ENCODE measurements around the gene ING3.

DNA sequence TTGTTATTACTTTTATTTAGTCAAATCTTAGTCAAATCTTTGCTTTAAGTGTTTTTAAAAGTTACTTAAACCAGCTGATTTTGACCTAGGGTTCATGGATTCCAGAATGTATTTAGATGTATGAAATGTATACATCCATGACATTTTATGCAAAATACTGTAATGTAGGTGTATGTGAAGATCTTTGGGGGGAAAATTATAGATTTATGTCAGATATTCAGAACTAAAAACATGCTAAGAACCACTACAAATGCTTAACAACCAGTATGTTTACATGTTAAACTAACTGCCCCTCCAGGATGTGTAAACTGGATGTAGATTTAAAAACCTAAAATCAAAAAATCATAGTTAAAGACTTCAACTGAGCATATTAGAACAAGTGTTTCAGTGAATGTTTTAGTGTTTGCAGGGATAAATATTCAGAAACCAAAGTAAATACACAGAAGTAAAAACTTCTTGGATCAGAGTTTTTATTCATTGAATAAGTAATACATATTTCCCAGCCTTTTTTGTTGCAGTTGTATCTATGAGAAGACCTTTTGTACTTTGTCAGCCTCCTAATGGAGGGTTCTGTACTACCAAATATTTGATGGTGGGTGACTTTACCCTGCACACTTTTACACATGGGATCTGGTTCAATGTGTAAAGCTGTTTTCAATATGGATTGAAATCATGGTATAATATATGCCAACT, 41.8 kb downstream of the ING3 start:
- TF ChIP-seq ZNF551 (CRISPR knock-in tag; IDR thresholded peaks at IDR 0.05) (no peak), RAD21 (CRISPR knock-in tag; conservative IDR thresholded peaks at IDR 0.05 in 1 of 2, IDR thresholded peaks at IDR 0.05 in 1 of 2) (0 out of 4 replicates have a peak, but pooled peaks of 1 of the 2 experiments have one; percentile 6), ZNF253 (CRISPR knock-in tag; conservative IDR thresholded peaks at IDR 0.05) (no peak), SREBF2 (CRISPR knock-in tag; IDR thresholded peaks at IDR 0.05) (no peak), SMAD3 (CRISPR knock-in tag; conservative IDR thresholded peaks at IDR 0.05) (no peak), CREB1 (IDR thresholded peaks at IDR 0.05) (no peak), CREB1 (CRISPR knock-in tag; IDR thresholded peaks at IDR 0.05) (no peak)
- TF ChIP-seq, protein P1, sequence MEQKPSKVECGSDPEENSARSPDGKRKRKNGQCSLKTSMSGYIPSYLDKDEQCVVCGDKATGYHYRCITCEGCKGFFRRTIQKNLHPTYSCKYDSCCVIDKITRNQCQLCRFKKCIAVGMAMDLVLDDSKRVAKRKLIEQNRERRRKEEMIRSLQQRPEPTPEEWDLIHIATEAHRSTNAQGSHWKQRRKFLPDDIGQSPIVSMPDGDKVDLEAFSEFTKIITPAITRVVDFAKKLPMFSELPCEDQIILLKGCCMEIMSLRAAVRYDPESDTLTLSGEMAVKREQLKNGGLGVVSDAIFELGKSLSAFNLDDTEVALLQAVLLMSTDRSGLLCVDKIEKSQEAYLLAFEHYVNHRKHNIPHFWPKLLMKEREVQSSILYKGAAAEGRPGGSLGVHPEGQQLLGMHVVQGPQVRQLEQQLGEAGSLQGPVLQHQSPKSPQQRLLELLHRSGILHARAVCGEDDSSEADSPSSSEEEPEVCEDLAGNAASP (IDR thresholded peaks at IDR 0.05): no peak
